ENCODE measurements around the gene ZNHIT2.

Gene ZNHIT2

GRCh38 chr11:65134240-65134951 is 16.9 kb upstream of the ZNHIT2 start, which contains the start of gene SYVN1:
TSS of gene SYVN1 (minus strand) at chr11:65134519. CDS start at chr11:65133601, 918 bp downstream.
- DNase-seq (ENCODE audit: low spot score): peak; percentile 94

GRCh38 chr11:65133724-65134123 is 16.2 kb upstream of the ZNHIT2 start:
- no peak for DNase-seq (ENCODE audit: low spot score)

DNA sequence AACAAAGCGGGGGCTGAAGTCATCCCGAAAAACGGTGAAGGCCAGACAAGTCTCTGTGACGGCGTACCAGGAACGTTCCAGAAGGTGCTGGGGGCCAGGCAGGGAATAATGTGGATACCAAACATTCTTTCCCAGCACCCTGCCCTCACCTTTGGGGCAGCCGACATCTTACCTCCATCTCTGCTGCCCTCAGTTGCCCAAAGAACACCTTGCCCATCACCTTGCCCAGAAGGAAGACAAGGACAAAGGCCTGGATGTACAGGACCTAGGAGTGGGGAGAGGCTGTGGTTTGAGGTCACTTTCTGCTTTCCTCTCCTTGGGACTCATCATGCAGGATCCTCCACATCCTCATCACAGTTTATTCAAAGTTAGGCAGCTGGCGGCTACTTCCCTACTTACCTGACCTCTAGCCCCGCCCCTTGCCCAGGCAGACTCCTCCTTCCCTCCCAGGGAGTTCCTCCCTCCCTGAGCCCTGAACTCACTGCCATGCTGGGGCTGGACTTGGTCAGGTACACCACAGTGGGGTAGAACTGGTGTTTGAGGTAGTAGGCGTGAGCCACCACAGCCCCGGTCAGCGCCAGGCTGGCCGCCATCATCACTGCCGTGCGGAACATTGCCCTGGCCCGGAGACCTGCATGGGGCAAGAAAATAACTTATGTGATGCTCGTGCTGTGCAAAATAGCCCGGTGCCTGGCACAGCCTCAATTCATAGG is 15.6 kb upstream of the ZNHIT2 start:
- peak; percentile 78 for DNase-seq (ENCODE audit: low spot score)

DNA sequence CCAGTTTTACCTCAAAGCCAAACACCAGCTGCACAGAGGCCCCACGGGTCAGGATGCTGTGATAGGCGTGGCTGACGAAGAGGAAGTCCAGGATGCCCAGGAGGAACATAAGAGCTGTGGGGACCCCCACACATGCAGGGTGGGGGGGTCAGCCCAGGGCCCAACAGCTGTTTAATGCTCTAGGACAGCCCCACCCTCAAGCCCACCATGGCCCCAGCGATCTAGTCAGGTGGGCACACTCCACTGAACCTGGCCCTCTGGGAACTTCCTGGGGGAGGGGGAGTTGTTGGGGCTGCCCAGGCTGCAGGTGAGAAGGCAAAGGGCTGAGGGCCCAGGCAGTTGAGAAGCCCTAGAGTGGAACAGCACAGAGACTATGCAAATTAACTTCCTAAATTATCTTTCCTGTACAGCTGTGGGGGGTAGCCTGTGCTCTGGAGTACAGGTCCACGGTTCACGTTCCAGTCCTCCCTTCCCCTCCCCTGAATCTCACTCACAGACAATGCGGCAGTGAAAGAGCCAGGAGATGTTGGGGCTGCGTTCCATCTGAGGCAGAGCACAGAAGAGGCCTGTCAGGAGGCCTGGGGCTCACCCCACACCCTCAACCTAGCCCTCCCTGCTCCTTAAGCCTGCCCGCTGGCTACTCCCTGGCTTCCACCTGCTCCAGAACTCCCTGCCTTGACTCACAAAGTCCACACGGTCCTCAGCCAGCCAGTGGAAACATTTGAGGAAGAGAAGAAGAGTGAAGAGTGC is 14.9 kb upstream of the ZNHIT2 start:
- peak; percentile 94 for DNase-seq (ENCODE audit: low spot score)

GRCh38 chr11:65131895-65132237 is 14.4 kb upstream of the ZNHIT2 start:
- no peak for DNase-seq (ENCODE audit: low spot score)

- DNase-seq (ENCODE audit: low spot score): peak; percentile 54
Observed at GRCh38 chr11:65131417-65131776, 13.9 kb upstream of the ZNHIT2 start.

DNA sequence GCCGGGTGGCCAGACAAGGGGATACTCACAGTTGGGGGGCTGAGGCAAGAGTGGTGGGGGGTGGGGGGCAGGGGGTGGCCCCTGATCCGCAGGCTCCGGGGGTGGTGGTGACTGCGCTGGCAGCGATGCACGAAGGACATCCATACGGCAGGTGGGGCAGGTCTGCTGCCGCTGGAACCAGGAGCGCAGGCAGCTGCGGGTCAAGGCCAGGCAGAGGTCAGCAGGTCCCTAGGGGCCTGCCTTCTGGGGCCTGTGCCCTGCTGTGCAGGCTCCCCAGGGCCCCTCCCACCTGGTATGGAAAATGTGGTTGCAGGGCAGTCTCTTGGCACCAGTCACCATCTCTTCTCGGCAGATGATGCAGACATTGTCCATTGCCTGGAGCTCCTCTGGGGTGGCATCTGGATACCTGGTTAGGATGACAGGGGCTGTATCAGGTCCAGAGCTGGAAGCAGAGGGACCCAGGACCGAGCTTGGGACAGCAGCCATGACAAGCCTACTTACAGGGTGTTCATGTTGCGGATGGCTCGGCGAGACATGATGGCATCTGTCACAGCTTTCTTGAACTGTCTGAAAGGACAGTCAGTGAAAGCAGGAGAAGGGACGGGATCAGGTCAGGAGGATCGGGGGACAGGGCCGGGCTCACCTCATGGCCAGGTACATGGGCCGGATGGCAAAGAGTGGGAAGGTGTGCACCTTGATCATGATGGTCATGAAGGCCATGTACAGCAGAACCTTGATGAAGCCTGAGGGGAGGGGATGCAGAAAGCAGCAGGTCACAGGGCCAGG is 13.3 kb upstream of the ZNHIT2 start:
- DNase-seq (ENCODE audit: low spot score): peak; percentile 61

DNA sequence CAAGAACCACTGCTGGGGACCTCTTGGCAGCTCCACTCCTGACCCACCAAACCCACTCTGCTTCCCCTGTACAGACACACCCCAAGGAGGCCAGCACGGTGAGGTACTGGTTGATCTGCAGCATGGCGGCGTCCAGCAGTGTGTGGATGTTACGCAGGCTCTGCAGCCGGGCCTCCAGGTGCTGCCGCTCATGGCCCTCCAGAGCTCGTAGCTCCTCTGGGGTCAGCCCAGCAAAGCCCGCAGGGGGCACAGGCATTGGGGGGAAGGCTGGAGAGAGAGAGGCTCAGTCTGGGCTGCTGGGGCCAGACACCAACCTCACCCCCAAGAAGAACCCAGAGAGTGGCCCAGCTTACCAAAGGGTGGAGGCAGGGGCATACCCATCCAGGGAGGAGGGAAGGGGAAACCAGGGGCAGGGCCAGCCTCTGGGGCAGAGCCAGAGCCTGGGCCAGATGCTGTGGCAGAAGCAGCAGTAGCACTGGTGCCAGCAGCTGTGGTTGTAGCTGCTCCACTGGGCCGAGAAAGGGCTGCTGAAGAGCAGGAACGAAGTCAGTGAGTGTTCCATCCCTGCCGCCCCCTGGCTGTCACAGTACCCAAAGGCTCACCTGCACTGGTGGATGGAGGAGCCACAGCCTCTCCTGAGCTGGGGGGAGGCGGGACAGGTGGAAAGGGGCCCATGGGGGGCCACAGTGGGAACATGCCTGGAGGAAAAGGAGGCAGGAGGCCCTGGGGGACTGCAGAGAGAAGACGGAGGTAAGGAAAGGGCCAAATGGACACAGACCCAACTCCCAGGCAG is 12.3 kb upstream of the ZNHIT2 start:
- DNase-seq (ENCODE audit: low spot score): peak; percentile 80

DNA sequence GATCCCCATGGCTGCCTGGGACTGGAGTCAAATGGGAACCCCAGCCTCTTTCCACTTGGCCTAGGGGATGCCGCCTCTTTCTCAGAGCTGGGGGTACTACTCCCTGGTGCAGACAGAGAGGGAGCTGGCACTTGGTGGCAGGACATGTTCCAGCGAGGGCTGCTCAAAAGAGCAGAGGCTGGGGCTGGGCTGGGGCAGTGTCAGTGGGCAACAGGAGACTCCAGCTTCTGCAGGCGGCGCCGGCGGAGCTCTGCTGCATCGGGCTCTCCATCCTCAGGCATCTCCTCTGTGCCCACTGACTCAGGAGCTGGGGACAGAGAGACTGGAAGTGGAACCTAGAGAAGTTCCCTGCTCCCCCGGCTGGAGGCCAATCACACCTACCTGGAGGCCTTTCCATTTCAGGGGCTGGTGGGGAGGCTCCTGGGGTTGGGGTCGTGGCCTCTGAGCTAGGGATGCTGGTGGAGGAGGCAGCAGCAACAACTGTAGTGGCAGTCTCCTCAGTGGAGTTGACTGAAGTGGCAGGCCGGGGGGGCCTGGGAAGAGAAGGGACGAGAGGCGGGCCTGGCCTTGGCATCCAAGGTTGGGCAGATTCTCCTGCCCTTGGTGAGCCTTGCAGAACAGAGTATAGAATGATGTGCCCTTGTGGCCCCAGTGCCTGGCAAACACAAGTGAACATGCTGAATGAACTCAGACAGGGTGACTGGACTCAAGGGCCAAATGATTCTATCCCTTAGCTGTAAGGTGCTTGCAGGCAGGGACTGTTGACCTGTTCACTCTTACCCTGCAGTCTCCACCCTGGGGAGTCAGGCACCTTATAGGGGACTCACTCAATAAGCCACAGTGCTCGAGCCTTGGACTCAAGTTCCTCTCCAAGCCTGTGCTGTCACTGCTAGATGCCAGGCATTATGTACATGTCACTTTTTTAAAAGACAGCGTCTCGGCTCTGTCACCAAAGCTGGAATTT is 11.0 kb upstream of the ZNHIT2 start:
- DNase-seq (ENCODE audit: low spot score): no peak

DNA sequence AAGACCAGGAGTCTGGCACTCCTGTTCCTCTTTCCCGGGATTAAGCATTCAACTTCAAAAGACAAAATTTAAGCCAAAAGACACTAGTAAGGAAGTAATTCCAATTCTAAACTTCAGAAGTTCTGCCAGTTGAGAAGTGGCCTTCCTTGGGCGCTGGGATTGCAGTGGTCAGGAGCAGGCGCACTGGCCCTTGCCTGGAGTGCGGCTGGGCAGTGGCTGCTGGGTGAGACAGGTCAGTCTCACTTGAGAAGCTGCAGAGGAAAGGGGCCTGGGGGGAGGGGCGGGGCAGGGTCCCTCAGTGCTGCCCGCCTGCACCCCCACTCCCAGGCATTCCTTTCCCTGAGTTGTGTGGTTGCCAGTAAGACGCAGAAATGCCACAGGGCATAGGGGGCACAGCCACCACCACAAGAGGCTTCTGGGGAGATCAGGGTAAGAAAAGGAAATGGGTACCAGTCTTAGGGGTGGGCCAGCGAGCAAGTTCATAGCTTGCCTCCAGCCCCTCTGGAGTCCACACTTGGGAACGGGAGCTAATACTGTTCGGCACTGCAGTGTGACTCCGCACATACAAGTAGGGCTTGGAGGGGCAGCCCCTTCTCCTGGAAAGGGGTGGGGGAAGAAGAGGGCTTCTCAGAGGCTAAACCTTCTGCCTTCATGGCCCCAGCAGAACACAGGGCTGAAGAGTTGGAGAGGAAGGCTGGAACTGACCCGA is 10.1 kb upstream of the ZNHIT2 start:
- DNase-seq (ENCODE audit: low spot score): no peak

- DNase-seq (ENCODE audit: low spot score): no peak
Observed at GRCh38 chr11:65126624-65127274, 9.2 kb upstream of the ZNHIT2 start.

DNA sequence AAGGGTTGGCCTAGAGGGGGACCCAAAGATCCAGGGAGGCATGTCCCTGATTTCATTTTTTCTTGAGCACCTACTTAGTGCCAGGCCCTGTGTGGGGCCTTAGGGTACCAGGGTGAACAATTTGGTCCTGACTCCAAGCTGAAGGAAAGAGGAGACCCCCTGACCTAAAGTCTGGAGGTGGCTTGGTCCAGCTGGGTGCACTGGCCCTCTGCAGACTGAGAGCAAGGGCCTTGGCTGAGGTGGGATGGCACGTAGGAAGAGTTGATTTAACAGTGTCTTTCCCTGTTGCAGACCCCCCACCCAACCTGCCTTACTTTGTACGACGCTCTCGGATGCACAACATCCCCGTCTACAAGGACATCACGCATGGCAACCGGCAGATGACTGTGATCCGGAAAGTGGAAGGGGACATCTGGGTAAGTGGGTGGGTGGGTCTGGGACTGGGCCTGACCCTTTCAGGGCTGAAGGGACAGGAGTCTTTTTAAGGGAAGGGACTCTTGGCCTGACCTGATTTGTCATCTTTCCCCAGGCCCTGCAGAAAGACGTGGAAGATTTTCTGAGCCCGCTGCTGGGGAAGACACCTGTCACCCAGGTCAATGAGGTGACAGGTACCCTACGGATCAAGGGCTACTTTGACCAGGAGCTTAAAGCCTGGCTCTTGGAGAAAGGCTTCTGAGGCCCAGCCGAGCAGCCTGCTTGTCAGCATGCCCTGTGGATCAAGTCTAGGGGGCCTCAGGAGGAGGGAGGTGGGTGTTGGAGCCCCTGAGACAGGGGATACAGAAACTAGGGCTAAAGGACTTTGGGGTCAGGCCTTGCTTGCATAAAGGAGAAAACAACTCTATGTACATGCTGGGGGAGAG is 7.9 kb upstream of the ZNHIT2 start:
- DNase-seq (ENCODE audit: low spot score): no peak

DNA sequence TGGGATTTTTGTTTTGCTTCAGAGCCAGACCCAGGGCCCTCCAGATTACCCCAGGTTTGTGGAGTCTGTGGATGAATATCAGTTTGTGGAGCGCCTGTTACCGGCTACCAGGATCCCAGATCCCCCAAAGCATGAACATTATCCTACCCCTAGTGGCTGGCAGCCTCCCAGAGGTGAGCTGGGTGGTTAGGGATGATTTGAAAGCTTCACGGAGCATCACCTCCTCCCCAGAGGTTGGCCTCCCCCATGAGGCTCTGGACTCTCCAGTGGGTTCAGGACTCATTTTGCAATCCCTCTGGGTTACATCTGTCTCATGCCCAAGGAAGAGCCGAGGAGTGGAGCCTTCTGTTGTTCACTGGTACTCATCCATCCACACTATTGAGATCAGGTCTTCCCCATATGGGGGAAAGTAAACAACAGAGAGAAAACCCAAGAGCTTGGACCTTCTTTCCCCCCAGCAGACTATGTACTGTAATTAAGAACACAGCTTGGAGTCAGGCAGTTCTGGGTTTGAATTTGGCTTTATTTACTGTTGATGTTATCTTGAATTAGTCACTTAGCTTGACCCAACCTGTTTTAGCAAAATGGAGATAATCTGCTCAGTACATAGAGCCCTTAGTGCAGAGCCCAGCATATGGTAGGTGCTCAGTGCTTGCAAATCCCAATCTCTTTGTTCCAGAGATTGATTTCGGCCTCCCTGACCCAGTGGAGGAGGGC is 7.1 kb upstream of the ZNHIT2 start:
- DNase-seq (ENCODE audit: low spot score): no peak

DNA sequence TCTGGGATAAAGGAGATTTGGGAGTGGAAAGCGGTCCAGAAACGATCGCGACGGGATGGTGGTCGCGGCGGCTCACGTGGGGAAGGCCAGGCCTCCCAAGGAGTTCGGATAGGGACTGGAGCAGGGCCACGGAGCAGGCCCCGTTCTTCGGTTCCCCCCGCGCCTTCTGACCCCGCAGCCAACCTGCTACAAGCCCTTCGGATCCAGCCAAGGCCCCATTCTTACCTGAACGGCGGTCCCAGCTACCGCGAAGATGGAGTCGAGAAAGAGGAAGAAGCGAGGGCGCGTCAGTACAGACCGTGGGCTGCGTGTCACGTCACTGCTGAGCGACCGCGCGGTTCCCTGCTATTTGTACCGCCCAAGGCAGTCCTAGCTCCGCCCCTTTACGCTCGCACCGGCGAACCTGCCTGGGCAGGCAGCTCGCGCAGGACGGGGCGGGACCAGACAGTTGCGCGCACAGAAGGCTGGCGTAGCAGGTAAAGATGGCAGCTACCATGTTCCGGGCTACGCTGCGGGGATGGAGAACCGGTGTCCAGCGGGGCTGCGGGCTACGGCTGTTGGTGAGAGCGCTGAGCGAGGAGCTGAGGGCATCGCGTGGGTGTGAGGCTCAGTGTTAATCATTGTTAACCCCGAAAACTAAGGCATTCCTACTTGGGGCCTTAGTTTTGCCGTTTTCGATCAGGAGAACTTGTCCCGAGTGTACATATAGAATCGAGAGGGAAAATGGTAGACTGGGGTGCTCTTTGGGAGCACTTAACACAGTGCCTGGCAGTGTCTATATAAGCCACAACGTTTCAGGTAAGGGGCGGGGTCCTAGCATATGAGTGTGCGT is 4.6 kb upstream of the ZNHIT2 start, which contains the start of the genes FAU and MRPL49:
Gene FAU (minus strand): TSS at position 270 of the 832 bp plus-strand sequence. CDS start 321 bp downstream, outside the sequence.
Gene MRPL49 (plus strand): TSS at position 457 of the 832 bp plus-strand sequence. CDS start 26 bp downstream, at position 483.
- DNase-seq (ENCODE audit: low spot score): peak; percentile 98

GRCh38 chr11:65121447-65121864 is 4.0 kb upstream of the ZNHIT2 start:
- peak; percentile 45 for DNase-seq (ENCODE audit: low spot score)

- DNase-seq (ENCODE audit: low spot score): no peak
Observed at GRCh38 chr11:65120831-65121230, 3.3 kb upstream of the ZNHIT2 start.

Measured in NAMALWA (cell line).